Measurements from ENCODE around the gene PRMT2.
"Not testable (repeated sequence)": the region's sequence is repeated elsewhere in the genome, so short reads cannot be mapped to it uniquely, and the experiment has no call there.

PRMT2 gene

DNA sequence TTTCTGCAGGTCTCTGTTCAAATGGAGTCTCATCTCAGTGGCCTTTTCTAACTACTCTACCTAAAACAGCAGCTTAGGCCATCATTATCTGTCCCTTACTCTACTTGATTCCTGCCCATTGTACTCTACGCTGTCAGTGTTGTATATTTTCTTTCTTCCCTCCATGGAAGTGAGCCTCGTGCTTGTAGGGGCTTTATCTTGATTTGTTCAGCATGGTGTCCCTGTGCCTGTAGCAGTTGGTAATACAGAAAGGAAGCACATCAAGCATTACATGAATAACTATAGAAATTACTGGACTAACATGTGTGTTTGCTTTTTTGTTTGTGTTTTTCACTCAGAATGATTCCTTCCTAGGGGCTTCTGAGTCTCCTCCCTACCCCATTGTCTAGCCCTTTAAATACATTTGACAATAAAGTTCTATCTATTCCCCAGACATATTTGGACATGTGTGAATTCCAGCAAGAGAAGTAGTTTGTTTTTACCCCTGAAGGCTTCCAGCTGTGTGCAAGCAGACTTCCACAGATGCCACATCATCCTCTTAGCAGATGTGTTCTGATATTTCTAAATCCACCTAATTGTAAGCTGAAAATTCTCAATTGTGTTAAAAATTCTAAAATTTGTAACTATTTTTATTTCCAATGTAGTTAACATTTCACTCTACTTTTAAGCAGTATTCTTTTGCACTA is 40.3 kb downstream of the PRMT2 start:
- DNase-seq: no peak

DNA sequence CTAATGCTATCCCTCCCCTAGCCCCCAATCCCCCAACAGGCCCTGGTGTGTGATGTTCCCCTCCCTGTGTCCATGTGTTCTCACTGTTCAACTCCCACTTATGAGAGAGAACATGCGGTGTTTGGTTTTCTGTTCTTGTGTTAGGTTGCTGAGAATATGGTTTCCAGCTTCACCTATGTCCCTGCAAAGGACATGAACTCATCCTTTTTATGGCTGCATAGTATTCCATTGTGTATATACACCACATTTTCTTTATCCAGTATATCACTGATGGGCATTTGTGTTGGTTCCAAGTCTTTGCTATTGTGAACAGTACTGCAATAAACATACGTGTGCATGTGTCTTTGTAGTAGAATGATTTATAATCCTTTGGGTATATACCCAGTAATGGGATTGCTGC is 41.1 kb downstream of the PRMT2 start:
- DNase-seq: not testable (repeated sequence)

DNA sequence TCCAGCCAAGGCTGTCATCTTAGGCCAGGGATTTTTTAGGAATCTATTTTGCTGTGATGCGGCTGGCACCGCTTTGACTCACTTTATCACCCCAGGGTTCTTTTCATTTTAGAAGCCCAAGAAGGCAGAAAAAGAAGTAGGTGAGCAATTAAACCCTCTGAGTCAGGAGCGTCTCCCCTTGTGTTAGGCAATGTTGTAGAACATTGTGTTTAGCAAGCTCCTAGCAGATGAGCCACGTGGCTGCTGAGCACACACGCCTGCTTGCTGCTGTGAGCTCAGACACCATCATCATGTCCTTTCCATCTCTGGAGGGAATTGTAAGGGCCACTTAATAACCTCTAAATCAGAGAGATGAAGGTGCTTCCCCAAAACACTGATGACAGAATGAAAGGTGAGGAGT is 46.1 kb downstream of the PRMT2 start:
- not testable (repeated sequence) for DNase-seq

DNA sequence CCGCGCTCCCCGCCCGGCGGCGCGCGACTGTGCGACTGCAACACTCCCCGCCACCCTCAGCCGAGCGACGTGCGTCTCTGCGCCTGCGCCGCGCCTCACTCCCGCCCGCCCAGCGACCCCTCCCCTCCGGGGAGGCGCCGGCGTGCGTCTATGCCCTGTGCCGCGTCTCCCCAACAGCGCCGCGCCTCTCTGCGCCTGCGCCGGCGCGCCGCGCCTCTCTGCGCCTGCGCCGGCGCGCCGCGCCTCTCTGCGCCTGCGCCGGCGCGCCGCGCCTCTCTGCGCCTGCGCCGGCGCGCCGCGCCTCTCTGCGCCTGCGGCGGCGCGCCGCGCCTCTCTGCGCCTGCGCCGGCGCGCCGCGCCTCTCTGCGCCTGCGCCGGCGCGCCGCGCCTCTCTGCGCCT is 63.2 kb downstream of the PRMT2 start:
- not testable (repeated sequence) for DNase-seq

DNA sequence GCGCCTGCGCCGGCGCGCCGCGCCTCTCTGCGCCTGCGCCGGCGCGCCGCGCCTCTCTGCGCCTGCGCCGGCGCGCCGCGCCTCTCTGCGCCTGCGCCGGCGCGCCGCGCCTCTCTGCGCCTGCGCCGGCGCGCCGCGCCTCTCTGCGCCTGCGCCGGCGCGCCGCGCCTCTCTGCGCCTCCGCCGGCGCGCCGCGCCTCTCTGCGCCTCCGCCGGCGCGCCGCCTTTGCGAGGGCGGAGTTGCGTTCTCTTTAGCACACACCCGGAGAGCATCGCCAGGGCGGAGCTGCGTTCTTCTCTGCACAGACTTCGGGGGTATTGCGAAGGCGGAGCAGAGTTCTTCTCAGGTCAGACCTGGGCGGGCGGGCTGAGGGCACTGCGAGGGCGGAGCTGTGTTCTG is 63.6 kb downstream of the PRMT2 start:
- not testable (repeated sequence) for DNase-seq
